ENCODE data around the gene KCNC1.

Gene KCNC1

DNA sequence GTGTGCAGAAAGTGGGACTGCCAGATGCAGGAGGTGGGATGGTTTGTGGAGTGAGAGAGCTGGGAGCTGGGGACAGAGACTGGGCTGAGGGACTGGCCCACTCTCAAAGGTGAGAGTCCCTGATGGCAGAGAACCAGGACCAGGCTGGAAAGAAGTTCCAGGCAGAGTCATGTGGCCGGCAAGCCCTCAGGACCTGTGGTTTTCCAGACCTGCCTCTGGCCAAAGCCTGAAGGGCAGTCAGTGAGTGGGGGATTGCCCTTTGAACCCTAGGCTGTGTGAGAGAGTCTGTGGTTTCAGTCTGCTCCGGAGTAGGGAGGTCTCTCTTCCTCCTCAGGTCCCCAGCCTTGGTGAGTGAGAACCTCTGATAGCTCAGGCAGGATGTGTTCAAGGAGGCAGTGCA lies 17.0 kb downstream of the KCNC1 start:
- TF ChIP-seq, protein P1, sequence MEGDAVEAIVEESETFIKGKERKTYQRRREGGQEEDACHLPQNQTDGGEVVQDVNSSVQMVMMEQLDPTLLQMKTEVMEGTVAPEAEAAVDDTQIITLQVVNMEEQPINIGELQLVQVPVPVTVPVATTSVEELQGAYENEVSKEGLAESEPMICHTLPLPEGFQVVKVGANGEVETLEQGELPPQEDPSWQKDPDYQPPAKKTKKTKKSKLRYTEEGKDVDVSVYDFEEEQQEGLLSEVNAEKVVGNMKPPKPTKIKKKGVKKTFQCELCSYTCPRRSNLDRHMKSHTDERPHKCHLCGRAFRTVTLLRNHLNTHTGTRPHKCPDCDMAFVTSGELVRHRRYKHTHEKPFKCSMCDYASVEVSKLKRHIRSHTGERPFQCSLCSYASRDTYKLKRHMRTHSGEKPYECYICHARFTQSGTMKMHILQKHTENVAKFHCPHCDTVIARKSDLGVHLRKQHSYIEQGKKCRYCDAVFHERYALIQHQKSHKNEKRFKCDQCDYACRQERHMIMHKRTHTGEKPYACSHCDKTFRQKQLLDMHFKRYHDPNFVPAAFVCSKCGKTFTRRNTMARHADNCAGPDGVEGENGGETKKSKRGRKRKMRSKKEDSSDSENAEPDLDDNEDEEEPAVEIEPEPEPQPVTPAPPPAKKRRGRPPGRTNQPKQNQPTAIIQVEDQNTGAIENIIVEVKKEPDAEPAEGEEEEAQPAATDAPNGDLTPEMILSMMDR (IDR thresholded peaks at IDR 0.05; ENCODE audit: control insufficient read depth, insufficient read depth, low read depth, low read length, missing control alignments): no peak
- no peak overlapping the region for H3K4me3 ChIP-seq (ENCODE audit: control insufficient read depth, low read depth, low read length)
- no peak for DNase-seq (ENCODE audit: low read depth)

DNA sequence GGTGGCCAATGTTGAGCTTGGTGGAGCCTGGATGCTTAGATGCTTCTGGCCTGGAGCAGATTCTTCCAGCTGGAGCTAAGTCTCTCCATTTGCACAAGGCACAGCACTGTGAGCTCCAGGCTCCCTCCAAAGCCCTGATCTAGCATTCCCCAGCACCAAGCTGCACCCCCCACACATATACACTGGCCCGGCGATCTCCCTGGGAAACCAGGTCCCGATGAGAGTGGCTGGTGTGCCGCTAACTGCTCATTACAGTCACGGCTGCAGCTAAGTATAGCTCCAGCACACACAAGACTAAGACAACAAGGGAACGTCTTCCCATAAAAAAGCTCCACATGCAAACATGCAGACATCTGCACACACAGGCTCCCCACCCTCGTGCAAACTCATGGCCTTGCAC lies 17.6 kb downstream of the KCNC1 start:
- H3K4me3 ChIP-seq (ENCODE audit: control insufficient read depth, low read depth, low read length): no peak overlapping the region
- TF ChIP-seq, protein P1 (IDR thresholded peaks at IDR 0.05; ENCODE audit: control insufficient read depth, insufficient read depth, low read depth, low read length, missing control alignments): no peak
- no peak for DNase-seq (ENCODE audit: low read depth)

DNA sequence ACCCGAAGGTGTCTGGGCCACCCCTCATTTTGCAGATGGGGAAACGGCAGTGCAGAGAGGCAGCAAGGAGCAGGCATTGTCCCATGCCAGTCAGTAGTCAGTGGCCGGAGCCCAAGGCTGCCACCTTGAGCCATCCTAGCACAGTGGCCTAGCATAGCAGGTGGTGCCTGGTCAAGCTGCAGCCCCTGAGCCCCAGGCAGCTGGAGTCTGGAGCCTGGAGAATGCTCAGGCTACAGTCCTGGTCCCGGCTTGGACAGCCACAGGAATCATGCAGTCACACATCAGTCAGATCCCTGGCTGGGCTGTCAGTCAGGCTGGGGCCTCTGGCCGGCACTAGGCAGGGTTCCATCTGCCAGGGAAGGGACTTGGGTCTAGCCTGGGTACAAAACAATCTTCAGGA lies 18.6 kb downstream of the KCNC1 start:
- H3K4me3 ChIP-seq (ENCODE audit: control insufficient read depth, low read depth, low read length): no peak overlapping the region
- TF ChIP-seq, protein P1 (IDR thresholded peaks at IDR 0.05; ENCODE audit: control insufficient read depth, insufficient read depth, low read depth, low read length, missing control alignments): no peak
- no peak for DNase-seq (ENCODE audit: low read depth)

DNA sequence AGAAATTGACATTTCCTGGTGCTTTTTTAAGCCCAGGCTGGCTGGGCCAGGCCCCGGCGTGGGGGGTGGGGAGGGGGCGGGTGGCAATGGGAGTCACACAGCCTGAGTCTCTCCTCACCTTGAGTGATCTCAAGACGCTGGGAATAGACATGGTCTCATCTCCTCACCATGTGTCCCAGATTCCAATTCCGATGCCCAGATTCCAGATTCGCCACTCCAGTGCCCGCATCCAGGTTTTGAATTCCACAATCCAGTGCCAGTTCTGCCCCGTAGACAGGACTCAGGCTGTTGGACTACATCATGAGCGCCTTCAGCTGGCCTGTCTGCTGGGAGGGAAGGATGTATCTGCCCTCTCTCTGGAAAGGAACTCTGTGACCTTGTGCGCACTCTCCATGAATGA lies 19.1 kb downstream of the KCNC1 start:
- H3K4me3 ChIP-seq (ENCODE audit: control insufficient read depth, low read depth, low read length): no peak overlapping the region
- DNase-seq (ENCODE audit: low read depth): no peak
- TF ChIP-seq, protein P1 (IDR thresholded peaks at IDR 0.05; ENCODE audit: control insufficient read depth, insufficient read depth, low read depth, low read length, missing control alignments): no peak

DNA sequence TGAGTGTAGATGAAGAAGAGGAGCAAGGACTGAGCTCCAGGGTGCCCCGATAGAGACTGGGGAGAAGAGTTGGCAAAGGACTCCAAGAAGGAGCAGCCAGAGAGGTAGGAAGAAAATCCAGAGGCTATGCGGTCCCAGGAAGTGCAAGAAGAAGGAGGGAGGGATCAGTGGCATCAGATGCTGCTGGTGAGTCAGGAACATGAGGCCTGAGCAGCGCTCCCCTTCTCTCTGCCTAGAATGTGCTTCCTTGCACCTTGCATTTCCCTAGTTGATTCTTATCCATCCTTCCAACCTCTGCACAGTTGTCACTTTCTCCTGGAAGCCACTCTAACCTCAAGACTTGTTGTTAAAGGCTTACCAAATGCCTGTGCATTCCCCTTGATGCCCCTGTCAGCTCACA lies 21.3 kb downstream of the KCNC1 start:
- TF ChIP-seq, protein P1 (IDR thresholded peaks at IDR 0.05; ENCODE audit: control insufficient read depth, insufficient read depth, low read depth, low read length, missing control alignments): no peak
- no peak for DNase-seq (ENCODE audit: low read depth)
- no peak overlapping the region for H3K4me3 ChIP-seq (ENCODE audit: control insufficient read depth, low read depth, low read length)

DNA sequence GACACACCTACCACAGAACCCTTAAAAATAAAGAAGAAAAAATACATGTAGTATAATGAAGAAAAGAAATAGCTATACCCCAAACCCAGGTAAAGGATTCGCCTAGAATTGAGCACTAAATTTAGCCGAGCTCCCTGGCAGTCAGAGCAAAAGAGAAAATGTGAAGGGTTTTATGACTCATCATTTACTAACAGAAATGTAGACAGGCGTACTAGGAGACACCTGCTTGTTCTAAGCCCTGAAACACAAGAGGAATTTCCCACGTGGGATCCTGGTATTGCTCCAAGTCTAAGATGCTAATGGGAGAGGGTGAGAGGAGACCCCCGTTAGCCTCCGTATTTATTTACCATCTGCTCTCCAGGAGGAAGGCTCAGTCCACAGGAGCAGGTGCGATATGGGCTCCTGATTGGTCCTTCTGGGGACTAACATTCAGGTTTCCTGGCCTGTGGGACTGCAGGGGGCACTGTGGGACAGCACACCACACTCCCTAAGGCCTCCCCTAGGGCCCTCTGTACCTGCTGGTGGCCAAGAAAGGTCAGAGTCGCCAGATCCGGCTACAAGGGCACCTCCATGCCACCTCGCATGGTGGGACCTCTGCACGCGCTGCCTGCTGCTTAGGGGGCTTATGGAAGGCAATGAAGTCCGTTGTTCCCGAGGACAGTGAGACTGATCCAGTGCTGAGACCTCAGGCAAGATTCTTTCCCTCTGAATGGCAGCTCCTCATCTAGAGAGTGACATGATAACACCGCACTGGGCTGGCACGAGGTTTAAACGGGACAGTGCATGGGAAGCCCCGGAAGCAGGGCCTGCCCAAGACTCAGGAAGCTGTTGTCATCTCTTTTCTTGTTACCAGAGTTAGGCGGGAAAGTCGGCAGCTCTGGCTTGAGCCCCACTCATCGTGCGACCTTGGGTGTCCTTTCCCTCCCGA lies 25.8 kb downstream of the KCNC1 start:
- no peak overlapping the region for H3K4me3 ChIP-seq (ENCODE audit: control insufficient read depth, low read depth, low read length)
- TF ChIP-seq, protein P1 (IDR thresholded peaks at IDR 0.05; ENCODE audit: control insufficient read depth, insufficient read depth, low read depth, low read length, missing control alignments): peak; percentile 76
- DNase-seq (ENCODE audit: low read depth): no peak

All from AG09309 (cell line).